Activated T-helper 1 cell treated with anti-CD3 and anti-CD28 coated beads, Interleukin-12 subunit alpha, Interleukin-12 subunit beta, Interleukin-2, Interleukin-4 antibody, amounts not matched to agents 30 ng/mL and 10 ng/mL and 1 ng/mL, durations not matched to agents 14 hours and 24 hours and 36 hours (primary cell): Measurements from ENCODE around the gene ZBTB7B. TPM values are rescaled to one million over a fixed set of nuclear protein-coding genes. Genes with fewer than 3 reads are reported as not detected.

Experiments used
- DNase-seq: peaks from one replicate; pipeline ENCODE4 v3.0.0; 2021; ENCODE audit warnings: low spot score
- H3K27ac Mint-ChIP-seq: one replicate; pipeline ENCODE4 v1.8.0; 2021; ENCODE audit warnings: mild to moderate bottlenecking, mixed read lengths
- H3K27me3 Mint-ChIP-seq: one replicate; pipeline ENCODE4 v1.8.0; 2022; ENCODE audit warnings: mild to moderate bottlenecking, moderate library complexity, mixed read lengths; ENCODE audit not compliant: insufficient read depth
- H3K36me3 Mint-ChIP-seq: one replicate; pipeline ENCODE4 v1.8.0; 2021; ENCODE audit warnings: low read depth, mixed read lengths
- H3K4me1 Mint-ChIP-seq: one replicate; pipeline ENCODE4 v1.8.0; 2021; ENCODE audit warnings: low read depth, mixed read lengths
- H3K4me3 Mint-ChIP-seq: one replicate; pipeline ENCODE4 v1.8.0; 2021; ENCODE audit warnings: mild to moderate bottlenecking, moderate library complexity, mixed read lengths
- H3K9me3 Mint-ChIP-seq: one replicate; pipeline ENCODE4 v1.8.0; 2021; ENCODE audit warnings: mixed read lengths
- intact Hi-C: fragments of 100-400 bp; cut with micrococcal nuclease; formaldehyde crosslinking; loops from one replicate; pipeline ENCODE4 v1.15.1; 2024
- total RNA-seq: library from RNA; stranded (reverse); gene quantifications from 2 replicates; pipeline ENCODE4 v1.2.3, GENCODE V29; 2022

ZBTB7B gene
- total RNA-seq, 1 donor from 2014 or later: 172 TPM

GRCh38 chr1:155019377-155020245 is 17.0 kb downstream of the ZBTB7B start:
- H3K36me3 Mint-ChIP-seq: peaks cover 33% of the 10 kb centered on the region
- DNase-seq: no peak
- H3K27ac Mint-ChIP-seq: peak overlapping the region; percentile 14
- no peaks in the 10 kb centered on the region for H3K27me3 Mint-ChIP-seq
- intact Hi-C loops: no loop called here
- H3K9me3 Mint-ChIP-seq: no peaks in the 10 kb centered on the region
- H3K4me1 Mint-ChIP-seq: peaks cover 32% of the 10 kb centered on the region
- no peak overlapping the region for H3K4me3 Mint-ChIP-seq

- peaks cover 7% of the 10 kb centered on the region for H3K27me3 Mint-ChIP-seq
- DNase-seq: no peak
- no peak overlapping the region for H3K4me3 Mint-ChIP-seq
- peaks cover 18% of the 10 kb centered on the region for H3K36me3 Mint-ChIP-seq
- H3K9me3 Mint-ChIP-seq: no peaks in the 10 kb centered on the region
- intact Hi-C loops: no loop called here
- H3K27ac Mint-ChIP-seq: no peak overlapping the region
- peaks cover 16% of the 10 kb centered on the region for H3K4me1 Mint-ChIP-seq
These were observed 19.7 kb downstream of the ZBTB7B start for GRCh38 chr1:155022136-155022926.

- peaks cover 16% of the 10 kb centered on the region for H3K36me3 Mint-ChIP-seq
- peaks cover 13% of the 10 kb centered on the region for H3K4me1 Mint-ChIP-seq
- DNase-seq: no peak
- no peak overlapping the region for H3K4me3 Mint-ChIP-seq
- no peak overlapping the region for H3K27ac Mint-ChIP-seq
- no peaks in the 10 kb centered on the region for H3K9me3 Mint-ChIP-seq
- intact Hi-C loops: no loop called here
- peaks cover 7% of the 10 kb centered on the region for H3K27me3 Mint-ChIP-seq
These were observed 20.3 kb downstream of the ZBTB7B start for GRCh38 chr1:155022927-155023236.

GRCh38 chr1:155023627-155024026 is 21.0 kb downstream of the ZBTB7B start:
- no peak for DNase-seq
- H3K27ac Mint-ChIP-seq: no peak overlapping the region
- peaks cover 14% of the 10 kb centered on the region for H3K36me3 Mint-ChIP-seq
- no peak overlapping the region for H3K4me3 Mint-ChIP-seq
- intact Hi-C loops: no loop called here
- peaks cover 7% of the 10 kb centered on the region for H3K27me3 Mint-ChIP-seq
- H3K4me1 Mint-ChIP-seq: peaks cover 10% of the 10 kb centered on the region
- no peaks in the 10 kb centered on the region for H3K9me3 Mint-ChIP-seq

- intact Hi-C loops: no loop called here
- no peak overlapping the region for H3K27ac Mint-ChIP-seq
- H3K4me1 Mint-ChIP-seq: peaks cover 8% of the 10 kb centered on the region
- peaks cover 7% of the 10 kb centered on the region for H3K27me3 Mint-ChIP-seq
- H3K4me3 Mint-ChIP-seq: no peak overlapping the region
- H3K9me3 Mint-ChIP-seq: no peaks in the 10 kb centered on the region
- no peak for DNase-seq
- H3K36me3 Mint-ChIP-seq: peaks cover 8% of the 10 kb centered on the region
These were observed 21.7 kb downstream of the ZBTB7B start for GRCh38 chr1:155024315-155024714.

GRCh38 chr1:155026154-155026553 is 23.6 kb downstream of the ZBTB7B start:
- no peak for DNase-seq
- Mint-ChIP-seq H3K9me3 (no peaks in the 10 kb centered on the region), H3K4me1 (no peaks in the 10 kb centered on the region), H3K27me3 (peaks cover 7% of the 10 kb centered on the region), H3K4me3 (no peak overlapping the region), H3K27ac (no peak overlapping the region), H3K36me3 (no peaks in the 10 kb centered on the region)
- intact Hi-C loops: no loop called here

GRCh38 chr1:155026588-155026987 is 24.0 kb downstream of the ZBTB7B start:
- no peaks in the 10 kb centered on the region for H3K4me1 Mint-ChIP-seq
- intact Hi-C loops: no loop called here
- H3K27ac Mint-ChIP-seq: no peak overlapping the region
- no peaks in the 10 kb centered on the region for H3K9me3 Mint-ChIP-seq
- no peaks in the 10 kb centered on the region for H3K36me3 Mint-ChIP-seq
- no peak for DNase-seq
- H3K27me3 Mint-ChIP-seq: peaks cover 7% of the 10 kb centered on the region
- H3K4me3 Mint-ChIP-seq: no peak overlapping the region

- Mint-ChIP-seq H3K27me3 (peaks cover 11% of the 10 kb centered on the region), H3K36me3 (no peaks in the 10 kb centered on the region), H3K4me3 (no peak overlapping the region), H3K4me1 (no peaks in the 10 kb centered on the region), H3K9me3 (no peaks in the 10 kb centered on the region), H3K27ac (no peak overlapping the region)
- no peak for DNase-seq
- intact Hi-C loops: no loop called here
These were observed 27.1 kb downstream of the ZBTB7B start for GRCh38 chr1:155029513-155030242.

- Mint-ChIP-seq H3K27me3 (peaks cover 14% of the 10 kb centered on the region), H3K36me3 (no peaks in the 10 kb centered on the region), H3K9me3 (no peaks in the 10 kb centered on the region), H3K4me3 (no peak overlapping the region), H3K27ac (no peak overlapping the region), H3K4me1 (no peaks in the 10 kb centered on the region)
- intact Hi-C loops: no loop called here
- no peak for DNase-seq
These were observed 27.7 kb downstream of the ZBTB7B start for GRCh38 chr1:155030243-155030795.

GRCh38 chr1:155030899-155031298 is 28.3 kb downstream of the ZBTB7B start:
- DNase-seq: no peak
- H3K4me3 Mint-ChIP-seq: no peak overlapping the region
- H3K9me3 Mint-ChIP-seq: no peaks in the 10 kb centered on the region
- intact Hi-C loops: no loop called here
- H3K36me3 Mint-ChIP-seq: no peaks in the 10 kb centered on the region
- H3K27me3 Mint-ChIP-seq: peaks cover 8% of the 10 kb centered on the region
- no peaks in the 10 kb centered on the region for H3K4me1 Mint-ChIP-seq
- no peak overlapping the region for H3K27ac Mint-ChIP-seq

- no peaks in the 10 kb centered on the region for H3K4me1 Mint-ChIP-seq
- intact Hi-C loops: no loop called here
- H3K4me3 Mint-ChIP-seq: no peak overlapping the region
- H3K27me3 Mint-ChIP-seq: peaks cover 14% of the 10 kb centered on the region
- no peak for DNase-seq
- H3K27ac Mint-ChIP-seq: no peak overlapping the region
- no peaks in the 10 kb centered on the region for H3K36me3 Mint-ChIP-seq
- H3K9me3 Mint-ChIP-seq: no peaks in the 10 kb centered on the region
These were observed 30.3 kb downstream of the ZBTB7B start for GRCh38 chr1:155032886-155033285.

- Mint-ChIP-seq H3K4me3 (no peak within 1 kb of the TSS), H3K36me3 (no peaks in the 10 kb centered on the region), H3K27me3 (peaks cover 14% of the 10 kb centered on the region), H3K27ac (no peak within 1 kb of the TSS), H3K4me1 (no peaks in the 10 kb centered on the region), H3K9me3 (no peaks in the 10 kb centered on the region)
- intact Hi-C loops: no loop called here
- DNase-seq: no peak
These were observed 30.9 kb downstream of the ZBTB7B start, which contains the start of the genes DCST1 and DCST2 for GRCh38 chr1:155033524-155033923. DCST1 (plus strand) TSS chr1:155033824; CDS start chr1:155034037, 213 bp downstream. DCST2 (minus strand) TSS chr1:155033781; CDS start chr1:155033701, 80 bp downstream.
